HCT116 (cell line): ENCODE data around the gene CLEC16A.

ENCODE experiments used
- JUND ChIP-seq: IDR thresholded peaks from 2 replicates; pipeline ENCODE4 v1.6.1; 2012
- POLR2A ChIP-seq: IDR thresholded peaks from 2 replicates; pipeline ENCODE4 v1.7.0; 2011; ENCODE audit warnings: borderline replicate concordance; ENCODE audit not compliant: insufficient read depth, insufficient read length; ENCODE audit errors: extremely low read depth
- RAD21 ChIP-seq: IDR thresholded peaks from 2 replicates; pipeline ENCODE4 v1.6.1; 2012; ENCODE audit warnings: low read depth, mild to moderate bottlenecking
- SP1 ChIP-seq: IDR thresholded peaks from 2 replicates; pipeline ENCODE4 v1.6.1; 2012; ENCODE audit warnings: low read depth
- TF ChIP-seq, protein P1 (sequence below), 3 experiments: fragments of 200-600 bp in 1 of 3; sonication (generic) in 1 of 3; IDR thresholded peaks in 2 of 3; conservative IDR thresholded peaks in 1 of 3; 2 replicates each; pipeline ENCODE4 v1.5.1; 2012 to 2017; ENCODE audit warnings: low read depth in 2 of 3, low read length in 2 of 3, antibody characterized with exemption in 1 of 3, borderline replicate concordance in 1 of 3, control low read depth in 1 of 3, mild to moderate bottlenecking in 1 of 3, mixed read lengths in 1 of 3, mixed run types in 1 of 3, moderate library complexity in 1 of 3; ENCODE audit not compliant: insufficient read depth in 1 of 3

DNA sequence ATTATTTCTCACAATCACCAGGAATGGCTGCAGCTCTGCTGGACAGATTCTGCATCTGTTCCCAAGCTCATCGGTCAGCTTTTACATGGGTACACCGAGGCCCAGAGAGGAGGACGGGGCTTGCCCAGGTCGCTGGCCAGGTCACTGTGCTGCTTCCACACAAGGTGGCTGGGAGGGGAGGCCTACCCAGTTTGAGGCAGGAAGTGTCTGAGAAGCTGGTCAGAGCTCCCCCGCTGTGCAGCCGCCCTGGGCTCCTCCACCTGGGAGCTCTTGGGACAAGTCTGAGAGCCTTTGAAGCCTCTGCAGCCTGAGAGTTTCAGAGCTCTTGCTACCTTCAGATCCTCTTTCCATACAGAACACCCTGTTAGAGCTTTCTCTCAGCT lies 143.3 kb downstream of the CLEC16A start:
- no peak for TF ChIP-seq POLR2A
- no peak for TF ChIP-seq JUND
- TF ChIP-seq, protein P1, sequence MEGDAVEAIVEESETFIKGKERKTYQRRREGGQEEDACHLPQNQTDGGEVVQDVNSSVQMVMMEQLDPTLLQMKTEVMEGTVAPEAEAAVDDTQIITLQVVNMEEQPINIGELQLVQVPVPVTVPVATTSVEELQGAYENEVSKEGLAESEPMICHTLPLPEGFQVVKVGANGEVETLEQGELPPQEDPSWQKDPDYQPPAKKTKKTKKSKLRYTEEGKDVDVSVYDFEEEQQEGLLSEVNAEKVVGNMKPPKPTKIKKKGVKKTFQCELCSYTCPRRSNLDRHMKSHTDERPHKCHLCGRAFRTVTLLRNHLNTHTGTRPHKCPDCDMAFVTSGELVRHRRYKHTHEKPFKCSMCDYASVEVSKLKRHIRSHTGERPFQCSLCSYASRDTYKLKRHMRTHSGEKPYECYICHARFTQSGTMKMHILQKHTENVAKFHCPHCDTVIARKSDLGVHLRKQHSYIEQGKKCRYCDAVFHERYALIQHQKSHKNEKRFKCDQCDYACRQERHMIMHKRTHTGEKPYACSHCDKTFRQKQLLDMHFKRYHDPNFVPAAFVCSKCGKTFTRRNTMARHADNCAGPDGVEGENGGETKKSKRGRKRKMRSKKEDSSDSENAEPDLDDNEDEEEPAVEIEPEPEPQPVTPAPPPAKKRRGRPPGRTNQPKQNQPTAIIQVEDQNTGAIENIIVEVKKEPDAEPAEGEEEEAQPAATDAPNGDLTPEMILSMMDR (IDR thresholded peaks at IDR 0.05 in 2 of 3, conservative IDR thresholded peaks at IDR 0.05 in 1 of 3; ENCODE audit: borderline replicate concordance in 1 of 3, insufficient read depth in 1 of 3, low read depth in 2 of 3, low read length in 2 of 3), result no peak
- TF ChIP-seq SP1, result no peak
- no peak for TF ChIP-seq RAD21
